HG02970 (cell line): ENCODE data around the gene SLC35E4.
A peak's percentile ranks its signal among the peaks of the same experiment; 100 is the strongest.
"Not testable (repeated sequence)": the region's sequence is repeated elsewhere in the genome, so short reads cannot be mapped to it uniquely, and the experiment has no call there.

Experiments
- ATAC-seq: cut with Tn5 transposase; IDR thresholded peaks from one replicate; pipeline ENCODE4 v1.9.1; 2021; ENCODE audit warnings: mild to moderate bottlenecking, moderate library complexity, moderate number of reproducible peaks; ENCODE audit not compliant: unreplicated experiment, low FRiP score

The SLC35E4 gene

DNA sequence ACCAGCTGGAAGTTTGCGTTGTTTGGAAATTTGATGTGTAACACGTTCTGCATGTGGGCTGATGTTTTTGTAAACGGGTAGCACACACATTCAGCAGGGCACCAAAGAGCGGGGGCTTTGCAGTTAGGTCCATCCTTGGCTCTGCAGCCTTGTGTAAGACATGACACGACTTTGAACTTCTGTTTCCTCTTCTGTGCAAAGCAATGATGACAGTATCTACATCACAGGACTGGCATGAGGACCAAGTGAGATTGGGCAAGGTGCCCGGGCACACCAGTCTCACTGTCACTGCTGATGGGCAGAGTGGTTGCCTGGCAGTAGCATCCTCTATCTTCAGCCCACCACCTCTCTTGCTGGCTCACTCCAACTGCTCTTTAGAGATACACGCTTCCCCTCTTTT is 25.3 kb upstream of the SLC35E4 start:
- no peak for ATAC-seq

DNA sequence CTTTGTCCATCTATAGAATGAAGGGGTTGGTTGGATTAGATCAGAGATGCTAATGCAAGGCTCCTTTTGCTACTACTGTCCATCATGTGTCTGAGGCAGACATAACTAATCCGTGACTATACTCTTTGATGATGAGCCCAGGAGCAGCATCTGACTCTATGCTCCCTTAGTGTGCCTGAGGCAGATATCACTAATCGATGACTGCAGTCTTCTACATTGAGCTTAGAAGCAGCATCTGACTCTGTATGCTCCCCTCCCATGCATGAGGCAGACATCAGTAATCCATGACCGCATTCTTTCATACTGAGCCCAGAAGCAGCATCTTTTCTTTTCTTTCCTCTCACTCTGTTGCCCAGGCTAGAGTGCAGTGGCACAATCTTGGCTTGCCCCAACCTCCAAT is 24.4 kb upstream of the SLC35E4 start:
- no peak for ATAC-seq

DNA sequence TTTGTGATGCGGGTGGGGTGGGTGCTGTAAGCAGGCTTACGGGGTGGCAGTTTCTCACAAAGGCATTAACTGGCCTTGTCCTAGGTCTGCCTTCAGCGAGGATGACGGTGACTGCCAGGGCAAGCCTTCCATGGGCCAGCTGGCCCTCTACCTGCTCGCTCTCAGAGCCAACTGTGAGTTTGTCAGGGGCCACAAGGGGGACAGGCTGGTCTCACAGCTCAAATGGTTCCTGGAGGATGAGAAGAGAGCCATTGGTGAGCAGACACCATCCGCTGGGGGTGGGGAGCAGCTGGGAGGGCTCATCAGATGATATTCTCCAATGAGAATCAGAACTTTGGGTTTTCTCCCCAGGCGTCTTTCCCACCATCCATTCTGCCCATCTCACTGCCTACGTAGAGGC is 22.8 kb upstream of the SLC35E4 start:
- no peak for ATAC-seq

DNA sequence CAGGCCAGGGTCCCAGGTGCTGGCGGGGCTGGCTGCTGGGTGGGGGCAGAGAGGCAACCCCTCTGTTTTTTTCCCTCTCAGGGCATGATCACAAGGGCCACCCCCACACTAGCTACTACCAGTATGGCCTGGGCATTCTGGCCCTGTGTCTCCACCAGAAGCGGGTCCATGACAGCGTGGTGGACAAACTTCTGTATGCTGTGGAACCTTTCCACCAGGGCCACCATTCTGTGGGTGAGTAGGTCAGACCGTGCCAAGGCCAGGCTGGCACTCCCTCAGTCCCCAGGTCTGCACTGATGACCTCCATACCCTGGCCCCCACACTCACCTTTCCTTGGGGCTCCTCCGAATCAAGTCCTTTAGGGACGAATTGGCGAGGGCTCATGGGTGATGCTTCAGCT is 21.3 kb upstream of the SLC35E4 start:
- ATAC-seq, result no peak

DNA sequence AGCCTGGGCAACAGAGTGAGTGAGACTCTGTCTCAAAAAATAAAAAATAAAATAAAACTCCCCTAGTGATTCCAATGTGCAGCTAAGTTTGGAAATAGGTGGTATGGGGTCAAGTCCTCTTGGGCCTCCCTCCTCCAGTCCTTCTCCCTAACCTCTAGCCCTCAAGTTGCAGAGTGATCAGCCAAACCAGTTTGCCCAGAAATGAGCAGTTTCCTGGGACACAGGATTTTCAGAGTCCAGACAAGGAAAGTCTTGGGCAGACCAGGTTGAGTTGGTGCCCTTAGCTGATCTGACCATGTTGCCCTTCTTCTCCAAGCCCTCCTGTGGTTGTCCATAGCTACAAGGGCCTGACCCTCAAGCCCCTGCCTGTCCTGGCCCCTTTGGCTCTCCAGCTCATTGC is 20.7 kb upstream of the SLC35E4 start:
- ATAC-seq, result no peak

DNA sequence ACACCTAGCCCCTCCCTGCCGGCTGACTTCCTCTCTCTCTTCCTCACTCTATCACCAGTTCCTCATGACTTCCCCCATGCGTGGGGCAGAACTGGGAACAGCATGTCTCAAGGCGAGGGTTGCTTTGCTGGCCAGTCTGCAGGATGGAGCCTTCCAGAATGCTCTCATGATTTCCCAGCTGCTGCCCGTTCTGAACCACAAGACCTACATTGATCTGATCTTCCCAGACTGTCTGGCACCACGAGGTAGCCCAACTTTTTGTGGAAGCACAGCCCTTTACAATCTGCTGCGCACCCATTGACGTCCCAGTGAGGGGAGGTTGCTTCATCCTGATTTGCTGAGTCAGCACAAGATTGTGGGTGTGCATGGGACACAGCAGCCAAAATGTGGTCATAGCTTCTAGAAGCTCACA is 20.0 kb upstream of the SLC35E4 start:
- ATAC-seq, result no peak

DNA sequence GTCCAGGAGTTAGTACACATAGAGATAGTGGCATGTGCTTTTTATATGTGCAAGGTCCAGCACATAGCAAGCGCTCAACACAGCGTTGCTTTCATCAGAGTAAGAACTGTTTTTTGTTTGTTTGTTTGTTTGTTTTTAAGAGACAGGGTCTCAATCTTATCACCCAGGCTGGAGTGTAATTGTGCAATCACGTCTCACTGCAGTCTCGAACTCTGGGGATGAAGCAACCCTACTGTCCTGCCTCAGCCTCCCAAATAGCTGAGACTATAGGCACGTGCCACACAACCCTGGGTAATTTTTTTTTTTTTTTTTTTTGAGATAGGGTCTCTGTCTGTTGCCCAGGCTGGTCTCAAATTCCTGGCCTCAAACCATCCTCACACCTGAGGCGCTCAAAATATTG is 17.8 kb upstream of the SLC35E4 start:
- no peak for ATAC-seq

DNA sequence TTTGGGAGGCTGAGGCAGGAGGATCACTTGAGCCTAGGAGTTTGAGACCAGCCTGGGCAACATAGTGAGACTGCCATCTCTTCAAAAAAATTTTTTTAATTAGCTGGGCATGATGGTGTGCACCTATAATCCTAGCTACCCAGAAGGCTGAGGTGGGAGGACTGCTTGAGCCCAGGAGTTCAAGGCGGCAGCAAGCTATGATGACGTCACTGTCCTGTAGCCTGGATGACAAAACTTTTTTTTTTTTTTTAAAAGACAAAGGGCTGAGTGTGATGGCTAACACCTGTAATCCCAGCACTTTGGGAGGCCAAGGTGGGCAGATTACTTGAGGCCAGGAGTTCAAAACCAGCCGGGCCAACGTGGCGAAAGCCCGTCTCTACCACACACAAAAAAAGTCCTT is 15.7 kb upstream of the SLC35E4 start:
- not testable (repeated sequence) for ATAC-seq

DNA sequence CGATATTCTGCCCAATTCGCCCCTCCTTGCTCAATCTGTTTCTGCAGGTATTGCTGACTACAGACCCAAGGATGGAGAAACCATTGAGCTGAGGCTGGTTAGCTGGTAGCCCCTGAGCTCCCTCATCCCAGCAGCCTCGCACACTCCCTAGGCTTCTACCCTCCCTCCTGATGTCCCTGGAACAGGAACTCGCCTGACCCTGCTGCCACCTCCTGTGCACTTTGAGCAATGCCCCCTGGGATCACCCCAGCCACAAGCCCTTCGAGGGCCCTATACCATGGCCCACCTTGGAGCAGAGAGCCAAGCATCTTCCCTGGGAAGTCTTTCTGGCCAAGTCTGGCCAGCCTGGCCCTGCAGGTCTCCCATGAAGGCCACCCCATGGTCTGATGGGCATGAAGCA is 9.2 kb upstream of the SLC35E4 start:
- no peak for ATAC-seq

DNA sequence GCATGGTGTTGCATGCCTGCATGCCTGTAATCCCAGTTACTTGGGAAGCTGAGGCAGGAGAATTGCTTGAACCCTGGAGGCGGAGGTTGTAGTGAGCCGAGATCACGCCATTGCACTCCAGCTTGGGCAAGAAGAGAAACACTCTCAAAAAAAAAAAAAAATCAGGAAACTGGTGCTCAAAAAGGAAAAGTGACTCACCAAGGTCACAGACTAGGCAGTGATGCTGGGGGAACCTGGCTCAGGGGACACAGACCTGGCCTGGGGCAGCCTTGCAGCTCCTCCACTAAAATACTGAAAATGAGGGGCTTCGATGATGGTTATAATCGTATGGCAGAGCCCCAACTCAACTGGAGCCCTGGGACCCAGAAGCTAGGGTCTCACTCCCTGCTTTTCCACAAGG is 8.1 kb upstream of the SLC35E4 start:
- no peak for ATAC-seq

DNA sequence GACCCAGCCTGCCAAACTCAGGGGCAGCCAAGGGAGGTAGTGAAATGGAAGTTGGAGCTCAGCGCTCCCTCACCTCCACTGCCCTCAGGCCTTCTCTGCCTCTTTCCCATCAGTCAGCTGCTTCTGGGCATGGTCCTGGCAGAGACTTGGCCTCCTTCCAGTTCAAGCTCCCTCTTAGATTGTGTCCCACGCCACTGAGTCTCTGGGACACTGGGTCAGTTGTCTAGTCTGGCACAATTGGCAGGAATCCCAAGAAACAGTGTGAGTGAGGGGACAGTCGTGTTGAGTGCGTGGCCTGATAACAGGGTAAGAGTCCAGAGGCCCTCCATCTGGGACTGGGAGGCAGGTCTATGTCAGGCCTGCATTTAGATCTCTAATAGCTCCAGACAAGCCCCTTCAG is 7.1 kb upstream of the SLC35E4 start:
- no peak for ATAC-seq

DNA sequence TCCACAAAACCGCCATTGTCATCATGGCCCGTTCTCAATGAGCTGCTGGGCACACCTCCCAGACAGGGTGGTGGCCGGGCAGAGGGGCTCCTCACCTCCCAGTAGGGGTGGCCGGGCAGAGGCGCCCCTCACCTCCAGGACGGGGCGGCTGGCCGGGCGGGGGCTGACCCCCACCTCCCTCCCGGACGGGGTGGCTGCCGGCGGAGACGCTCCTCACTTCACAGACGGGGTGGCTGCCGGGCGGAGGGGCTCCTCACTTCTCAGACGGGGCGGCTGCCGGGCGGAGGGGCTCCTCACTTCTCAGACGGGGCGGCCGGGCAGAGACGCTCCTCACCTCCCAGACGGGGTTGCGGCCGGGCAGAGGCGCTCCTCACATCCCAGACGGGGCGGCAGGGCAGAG is 4.1 kb upstream of the SLC35E4 start:
- ATAC-seq, result not testable (repeated sequence)

DNA sequence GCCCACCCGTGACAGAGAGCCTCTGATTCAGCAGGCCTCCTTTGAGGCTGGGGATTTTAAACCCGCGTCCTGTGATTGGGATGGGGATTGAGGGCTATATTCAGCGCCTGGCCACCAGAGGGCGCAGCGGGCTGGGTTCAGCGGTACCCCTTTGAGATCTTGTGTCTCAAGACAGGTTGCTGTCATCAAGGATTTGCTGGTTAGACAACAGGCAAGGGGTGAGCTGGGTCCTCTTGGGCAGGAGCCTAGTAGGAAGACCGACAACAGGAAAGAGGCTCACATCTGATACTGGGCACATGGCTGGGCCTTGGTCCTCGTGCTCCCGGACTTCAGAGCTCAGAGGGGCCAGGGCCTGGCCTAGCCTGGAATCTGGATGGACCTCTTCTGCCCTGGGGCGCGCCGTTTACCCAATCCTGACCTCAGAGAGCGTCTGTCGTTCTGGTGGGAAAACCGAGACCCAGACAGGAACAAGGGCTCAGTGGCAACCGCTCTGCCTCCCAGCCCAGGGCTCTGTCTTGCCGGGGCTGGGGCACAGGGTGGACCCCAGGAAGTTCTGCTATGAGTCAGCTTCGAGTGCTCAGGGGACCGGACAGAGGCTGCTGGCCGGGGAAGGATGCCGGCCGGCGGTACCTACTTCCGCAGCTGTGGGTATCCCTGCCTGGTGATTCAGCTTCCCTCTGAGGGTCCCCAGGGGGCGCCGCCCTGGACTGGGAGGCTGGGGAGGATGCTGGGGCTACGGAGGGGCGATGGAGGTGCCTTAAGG is 929 bp upstream of the SLC35E4 start:
- peak; percentile 54 for ATAC-seq

DNA sequence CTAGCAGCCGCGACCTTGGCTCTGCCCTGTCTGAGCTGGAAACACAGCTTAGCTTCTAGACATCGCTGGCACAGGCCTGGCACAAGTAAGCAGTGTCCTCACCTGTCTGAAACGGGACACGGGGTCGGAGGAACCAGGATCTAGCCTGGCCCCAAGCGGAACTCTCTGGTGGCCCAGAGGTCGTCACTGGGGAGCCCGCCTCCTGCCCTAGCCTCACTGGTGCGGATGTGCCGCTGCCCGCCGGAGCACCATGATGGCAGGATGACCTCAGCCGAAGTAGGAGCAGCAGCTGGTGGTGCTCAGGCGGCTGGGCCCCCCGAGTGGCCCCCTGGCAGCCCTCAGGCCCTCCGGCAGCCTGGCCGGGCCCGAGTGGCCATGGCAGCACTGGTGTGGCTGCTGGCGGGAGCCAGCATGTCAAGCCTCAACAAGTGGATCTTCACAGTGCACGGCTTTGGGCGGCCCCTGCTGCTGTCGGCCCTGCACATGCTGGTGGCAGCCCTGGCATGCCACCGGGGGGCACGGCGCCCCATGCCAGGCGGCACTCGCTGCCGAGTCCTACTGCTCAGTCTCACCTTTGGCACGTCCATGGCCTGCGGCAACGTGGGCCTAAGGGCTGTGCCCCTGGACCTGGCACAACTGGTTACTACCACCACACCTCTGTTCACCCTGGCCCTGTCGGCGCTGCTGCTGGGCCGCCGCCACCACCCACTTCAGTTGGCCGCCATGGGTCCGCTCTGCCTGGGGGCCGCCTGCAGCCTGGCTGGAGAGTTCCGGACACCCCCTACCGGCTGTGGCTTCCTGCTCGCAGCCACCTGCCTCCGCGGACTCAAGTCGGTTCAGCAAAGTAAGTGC is 871 bp downstream of the SLC35E4 start:
- no peak for ATAC-seq

DNA sequence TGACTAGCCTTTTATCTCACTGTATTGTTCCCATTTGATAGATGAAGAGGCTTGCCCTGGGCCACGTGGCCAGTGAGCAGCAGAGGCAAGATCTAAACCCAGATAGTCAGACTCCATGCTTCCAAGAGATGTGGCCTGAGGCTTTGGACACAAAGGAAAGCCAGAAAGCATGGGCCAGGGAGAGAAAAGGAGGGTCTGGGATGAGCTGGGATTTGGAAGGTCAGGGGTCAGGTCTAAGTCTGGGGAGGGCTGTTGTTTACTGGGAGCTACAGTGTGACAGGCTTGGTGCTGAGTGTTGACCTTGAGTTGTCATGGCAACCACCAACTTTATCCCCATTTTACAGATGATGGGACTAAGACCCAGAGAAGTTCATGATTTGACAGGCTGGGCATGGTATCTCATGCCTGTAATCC is 2.1 kb downstream of the SLC35E4 start:
- ATAC-seq, result no peak

DNA sequence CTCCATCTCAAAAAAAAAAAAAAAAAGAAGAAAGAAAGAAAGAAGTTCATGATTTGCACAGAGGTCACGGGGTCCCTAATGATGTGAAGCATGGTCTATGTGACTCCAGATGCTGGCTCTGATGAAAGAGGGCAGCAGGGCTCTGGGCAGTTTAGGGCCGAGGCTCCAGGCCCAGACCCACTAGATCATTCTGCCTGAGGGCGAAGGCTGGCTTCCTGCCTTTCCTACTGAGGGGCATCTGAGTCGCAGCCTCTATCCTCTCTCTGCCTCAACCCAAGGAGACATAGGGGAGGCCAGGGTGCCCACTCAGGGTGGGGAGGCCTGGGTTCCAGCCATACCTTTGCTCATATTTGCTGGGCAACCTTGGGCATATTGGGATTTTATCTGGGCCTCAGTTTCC is 4.8 kb downstream of the SLC35E4 start:
- no peak for ATAC-seq

DNA sequence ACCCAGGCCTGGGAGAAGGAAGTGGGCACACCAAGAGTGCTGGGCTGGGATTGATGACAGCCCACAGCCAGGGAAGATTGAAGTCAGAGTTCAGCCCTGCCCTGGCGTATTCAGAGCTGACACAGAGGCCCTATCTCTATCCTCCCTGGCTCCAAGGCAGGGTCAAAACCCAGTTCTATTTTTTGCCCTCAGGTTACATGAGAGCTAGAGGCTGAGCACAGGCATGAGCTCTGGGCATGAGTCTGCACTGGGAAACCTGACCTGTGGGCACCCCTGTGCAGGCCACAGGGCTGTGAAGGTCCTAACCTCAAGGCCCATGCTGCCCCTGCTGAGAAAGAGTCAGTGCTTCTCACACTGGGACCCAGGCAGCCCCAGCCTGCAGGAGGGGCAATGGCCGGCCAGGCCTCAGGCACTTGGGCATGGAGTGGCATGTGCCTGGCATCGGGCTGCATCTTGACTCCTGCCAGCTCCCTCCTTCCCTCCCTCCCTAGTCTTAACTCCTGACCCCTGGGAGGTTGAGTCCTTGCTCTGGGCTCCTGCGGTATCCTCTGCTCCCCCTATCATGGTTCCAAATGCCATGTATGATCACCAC is 5.4 kb downstream of the SLC35E4 start:
- ATAC-seq, result no peak

DNA sequence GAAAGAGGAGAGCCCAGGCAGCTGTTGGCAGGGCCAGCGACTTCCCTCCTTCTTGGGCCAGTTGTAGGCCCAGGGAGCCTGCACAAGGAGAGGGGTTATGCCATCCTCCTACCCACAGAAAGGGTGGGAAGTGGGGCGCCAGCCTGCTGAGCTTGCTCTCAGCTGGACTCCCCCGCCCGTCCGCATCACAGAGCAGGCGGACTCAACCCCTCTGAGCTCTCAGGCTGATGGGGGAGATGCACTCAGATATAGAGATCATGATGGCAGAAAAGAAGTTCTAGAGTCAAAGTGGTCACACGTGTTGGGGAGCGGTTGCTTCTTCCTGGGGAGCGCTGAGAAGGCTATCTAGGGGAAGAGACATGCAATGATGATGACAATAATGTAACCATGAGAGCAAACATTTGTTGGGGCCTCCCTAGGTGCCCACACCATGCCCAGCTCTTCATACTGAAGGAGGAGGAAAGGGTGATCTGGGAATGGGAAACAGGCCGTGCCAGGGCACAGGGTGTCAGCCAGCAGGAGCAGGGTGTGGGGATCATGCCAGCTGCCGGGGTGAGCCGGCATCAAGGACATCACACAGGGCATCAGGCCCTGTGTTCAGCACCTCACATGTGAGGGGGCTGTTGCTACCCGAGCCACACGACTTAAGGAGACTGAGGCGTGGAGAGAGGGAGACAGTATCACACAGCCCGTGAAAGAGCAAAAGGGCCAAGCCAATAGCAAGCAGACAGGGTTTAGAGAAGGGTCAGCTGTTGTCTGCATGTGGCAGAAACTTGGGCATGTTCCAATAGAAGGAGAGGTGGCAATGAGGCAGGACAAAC is 7.7 kb downstream of the SLC35E4 start:
- ATAC-seq, result no peak

DNA sequence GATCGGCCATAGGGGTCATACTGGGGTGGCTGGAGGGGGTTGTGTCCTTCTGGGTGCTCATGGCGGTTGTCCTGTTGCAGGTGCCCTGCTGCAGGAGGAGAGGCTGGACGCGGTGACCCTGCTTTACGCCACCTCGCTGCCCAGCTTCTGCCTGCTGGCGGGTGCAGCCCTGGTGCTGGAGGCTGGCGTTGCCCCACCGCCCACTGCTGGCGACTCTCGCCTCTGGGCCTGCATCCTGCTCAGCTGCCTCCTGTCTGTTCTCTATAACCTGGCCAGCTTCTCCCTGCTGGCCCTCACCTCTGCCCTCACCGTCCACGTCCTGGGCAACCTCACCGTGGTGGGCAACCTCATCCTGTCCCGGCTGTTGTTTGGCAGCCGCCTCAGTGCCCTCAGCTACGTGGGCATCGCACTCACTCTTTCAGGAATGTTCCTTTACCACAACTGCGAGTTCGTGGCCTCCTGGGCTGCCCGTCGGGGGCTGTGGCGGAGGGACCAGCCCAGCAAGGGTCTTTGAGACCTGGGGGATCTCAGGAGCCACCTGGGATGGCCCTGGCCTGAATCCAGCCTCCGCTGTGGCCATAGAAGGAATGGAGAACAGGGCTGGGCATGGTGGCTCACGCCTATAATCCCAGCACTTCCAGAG is 11.1 kb downstream of the SLC35E4 start:
- ATAC-seq, result no peak

DNA sequence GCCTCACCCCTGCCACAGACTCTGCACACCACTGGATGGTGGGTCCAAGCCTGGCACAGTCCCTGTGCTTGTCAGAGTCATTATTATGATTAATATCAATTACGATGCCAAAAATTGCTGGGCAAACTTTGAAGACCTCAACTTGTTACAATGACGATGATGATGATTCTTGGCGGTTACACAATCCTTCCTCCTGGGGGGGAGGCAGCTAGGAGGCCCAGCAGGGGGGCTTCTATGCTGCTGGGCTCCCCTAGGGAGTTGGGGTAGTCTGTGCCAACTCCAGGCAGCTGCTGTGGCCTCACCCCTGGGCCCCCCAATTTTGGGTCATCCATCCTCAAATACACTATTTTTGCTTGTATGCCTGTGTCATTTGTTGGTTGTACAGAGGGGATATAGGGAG is 12.0 kb downstream of the SLC35E4 start:
- no peak for ATAC-seq
